Measurements from ENCODE around the gene RFC3.

Gene RFC3

DNA sequence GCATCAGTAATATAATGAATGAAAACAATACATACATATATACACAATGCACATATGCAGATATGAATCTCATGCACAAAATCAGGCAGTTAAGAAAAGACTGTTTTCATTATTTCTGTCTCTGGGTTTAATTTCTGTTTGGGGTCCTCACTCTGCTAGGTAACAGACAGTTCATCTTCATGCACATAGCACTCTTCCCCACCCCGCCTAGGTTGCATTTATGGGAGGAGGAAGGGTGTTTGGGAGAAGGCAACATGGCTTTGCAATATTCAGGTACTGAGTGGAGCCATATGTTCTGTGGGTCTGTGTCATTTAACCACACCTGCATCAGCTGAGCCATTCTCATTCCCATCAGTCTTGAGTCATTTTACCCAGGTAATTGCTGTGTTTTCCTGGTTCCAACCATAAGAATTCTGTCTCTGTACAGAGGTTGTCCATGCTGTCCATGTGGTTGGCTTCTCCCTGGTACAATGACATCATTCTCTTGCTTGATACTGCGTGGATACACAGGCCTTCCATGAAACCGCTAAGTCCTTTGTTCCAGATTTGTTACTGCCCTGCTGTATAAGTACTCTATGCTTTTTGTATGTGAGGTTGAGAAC lies 45.3 kb downstream of the RFC3 start:
- DNase-seq (ENCODE audit: extremely low read depth in 1 of 2, low read depth in 1 of 2): no peak

DNA sequence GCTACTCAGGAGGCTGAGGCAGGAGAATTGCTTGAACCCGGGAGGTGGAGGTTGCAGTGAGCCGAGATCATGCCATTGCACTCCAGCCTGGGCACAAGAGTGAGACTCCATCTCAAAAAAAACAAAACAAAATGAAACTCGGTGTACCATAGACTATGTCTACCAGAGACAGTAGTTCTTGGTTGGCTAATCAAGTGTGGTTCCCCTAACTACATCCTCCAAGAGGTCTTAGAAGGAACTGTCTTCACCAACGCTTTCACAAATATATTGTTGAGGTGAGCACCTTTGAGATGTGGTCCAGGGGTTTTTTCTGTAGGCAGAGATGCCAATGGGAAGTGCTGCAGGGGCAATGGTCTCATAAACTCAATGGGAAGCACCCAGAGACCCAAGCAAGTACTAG lies 48.0 kb downstream of the RFC3 start:
- DNase-seq (ENCODE audit: extremely low read depth in 1 of 2, low read depth in 1 of 2): no peak

- DNase-seq (ENCODE audit: extremely low read depth in 1 of 2, low read depth in 1 of 2): no peak
Observed at GRCh38 chr13:33867472-33867871, 49.5 kb downstream of the RFC3 start.

- no peak for DNase-seq (ENCODE audit: extremely low read depth in 1 of 2, low read depth in 1 of 2)
Observed at GRCh38 chr13:33868343-33868994, 50.5 kb downstream of the RFC3 start.

- DNase-seq (ENCODE audit: extremely low read depth in 1 of 2, low read depth in 1 of 2): no peak
Observed at GRCh38 chr13:33869005-33869404, 51.1 kb downstream of the RFC3 start.

GRCh38 chr13:33870046-33870668 lies 52.2 kb downstream of the RFC3 start:
- no peak for DNase-seq (ENCODE audit: extremely low read depth in 1 of 2, low read depth in 1 of 2)

- no peak for DNase-seq (ENCODE audit: extremely low read depth in 1 of 2, low read depth in 1 of 2)
Observed at GRCh38 chr13:33871207-33872004, 53.5 kb downstream of the RFC3 start.

DNA sequence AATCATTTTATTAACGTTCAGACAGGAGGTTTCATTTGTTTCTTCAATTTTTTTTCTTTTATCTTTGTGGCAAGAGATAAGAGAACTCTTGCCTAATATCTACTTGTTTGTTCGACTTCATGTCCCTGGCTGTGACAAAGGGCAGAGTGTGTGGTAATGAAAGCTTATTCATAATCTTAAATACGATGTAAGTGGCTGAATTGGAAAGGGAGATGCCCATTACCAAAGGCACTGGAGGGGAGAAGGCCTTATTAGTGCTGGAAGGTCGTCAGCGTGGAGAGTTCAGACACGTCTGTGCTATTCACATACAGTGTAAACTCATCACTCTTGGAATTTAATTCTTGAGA lies 54.0 kb downstream of the RFC3 start:
- DNase-seq (ENCODE audit: extremely low read depth in 1 of 2, low read depth in 1 of 2): no peak

DNA sequence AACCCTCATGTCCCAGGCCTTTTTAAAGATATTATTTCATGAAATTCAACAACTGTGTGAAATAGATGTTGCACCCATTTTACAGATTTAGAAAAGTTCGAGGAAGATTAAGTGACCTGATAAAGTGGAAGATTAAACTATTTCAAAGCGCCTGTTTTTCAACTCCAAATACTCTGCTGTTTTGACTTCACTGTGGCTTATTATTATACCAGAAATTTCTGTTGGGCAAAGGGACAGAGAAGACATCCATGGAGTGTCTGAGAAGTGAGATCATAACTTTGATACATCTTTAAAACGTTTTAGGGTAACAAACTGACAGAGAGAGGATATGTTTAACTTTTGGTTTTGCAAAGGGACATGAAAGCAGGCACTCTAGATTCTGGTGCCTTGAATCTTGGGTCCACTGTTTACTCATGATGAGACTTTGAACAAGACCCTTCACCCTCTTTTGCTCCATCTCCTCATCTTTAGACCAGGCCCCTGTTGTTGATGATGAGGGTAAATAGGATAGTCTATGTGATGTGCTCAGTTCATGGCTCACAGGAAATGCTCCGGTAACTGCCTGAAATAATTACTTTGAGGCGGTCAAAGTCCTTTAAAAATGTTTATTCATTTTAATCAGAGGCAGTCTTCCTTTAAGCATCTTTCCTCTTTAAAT lies 55.4 kb downstream of the RFC3 start:
- no peak for DNase-seq (ENCODE audit: extremely low read depth in 1 of 2, low read depth in 1 of 2)

DNA sequence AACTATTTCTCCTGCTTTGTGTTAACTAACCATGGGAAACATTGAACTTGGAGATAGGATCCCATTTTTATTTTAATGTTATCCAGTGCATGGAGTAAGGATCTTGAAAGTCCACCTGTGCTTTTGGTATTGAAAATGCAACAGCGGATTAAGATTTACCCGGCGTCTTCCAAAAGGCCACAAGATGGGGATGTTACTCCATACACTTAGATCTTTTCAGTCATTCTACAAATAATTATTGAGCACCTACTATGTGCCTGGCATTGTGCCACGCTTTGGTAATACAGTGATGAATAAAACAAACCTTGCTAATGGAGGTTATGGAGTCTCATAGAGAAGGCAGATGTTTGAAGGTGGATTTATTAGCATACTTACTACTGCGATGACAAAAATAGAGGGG lies 56.9 kb downstream of the RFC3 start:
- no peak for DNase-seq (ENCODE audit: extremely low read depth in 1 of 2, low read depth in 1 of 2)

DNA sequence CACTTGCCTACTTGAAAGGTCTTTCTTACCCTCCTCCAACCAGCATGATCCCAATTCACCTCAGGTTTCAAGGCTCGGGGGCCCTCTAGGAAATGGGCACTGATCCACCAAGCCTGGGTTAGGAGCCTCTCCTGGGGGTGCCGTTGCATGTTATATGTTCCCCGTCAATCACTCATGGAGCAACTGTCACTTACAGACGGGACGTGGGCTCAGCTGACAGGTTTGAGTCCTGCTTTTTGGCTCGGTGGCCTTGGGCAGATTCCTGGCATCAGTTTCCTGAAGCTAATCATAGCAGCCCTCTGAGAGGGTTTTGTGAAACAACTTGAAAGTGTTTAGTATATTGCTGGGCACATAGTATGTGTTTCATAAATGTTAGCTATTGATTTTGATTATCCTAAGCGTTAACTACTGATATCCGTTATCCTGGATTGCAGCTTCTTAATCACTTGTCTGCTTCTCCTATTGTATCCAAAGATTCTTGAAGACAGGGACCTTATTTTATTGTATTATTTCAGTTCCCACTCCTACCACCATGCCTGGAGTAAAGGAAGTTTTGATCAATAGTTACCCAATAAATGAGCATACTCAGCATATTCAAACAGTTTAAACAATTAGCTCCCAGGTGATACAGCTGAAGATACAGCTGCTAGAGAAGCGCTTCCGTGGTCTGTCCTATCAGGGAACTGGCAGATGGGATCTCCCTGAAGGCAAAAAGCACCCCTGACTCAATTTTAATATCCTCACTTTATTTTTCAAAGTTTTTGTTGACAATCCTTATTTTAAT lies 57.9 kb downstream of the RFC3 start:
- no peak for DNase-seq (ENCODE audit: extremely low read depth in 1 of 2, low read depth in 1 of 2)

GRCh38 chr13:33876716-33877394 lies 58.9 kb downstream of the RFC3 start:
- DNase-seq (ENCODE audit: extremely low read depth in 1 of 2, low read depth in 1 of 2): no peak

DNA sequence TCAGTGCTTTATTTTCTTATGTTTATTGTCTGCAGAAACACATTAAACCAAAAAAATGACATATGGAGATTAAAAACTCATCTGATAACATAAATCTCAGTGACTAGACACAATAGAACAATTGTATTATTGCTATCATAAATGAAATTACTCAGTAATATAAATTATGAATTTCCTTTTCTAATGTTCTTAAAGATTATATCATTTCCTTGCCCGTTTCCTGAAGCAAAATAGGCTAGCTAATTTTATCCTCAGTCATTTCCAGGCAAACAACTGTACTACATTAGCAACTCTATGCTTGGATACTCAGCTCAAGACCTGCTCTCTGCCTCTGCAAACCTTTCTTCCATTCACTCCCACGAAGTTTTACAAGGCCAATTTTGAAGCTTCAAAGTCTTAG lies 61.2 kb downstream of the RFC3 start:
- no peak for DNase-seq (ENCODE audit: extremely low read depth in 1 of 2, low read depth in 1 of 2)

DNA sequence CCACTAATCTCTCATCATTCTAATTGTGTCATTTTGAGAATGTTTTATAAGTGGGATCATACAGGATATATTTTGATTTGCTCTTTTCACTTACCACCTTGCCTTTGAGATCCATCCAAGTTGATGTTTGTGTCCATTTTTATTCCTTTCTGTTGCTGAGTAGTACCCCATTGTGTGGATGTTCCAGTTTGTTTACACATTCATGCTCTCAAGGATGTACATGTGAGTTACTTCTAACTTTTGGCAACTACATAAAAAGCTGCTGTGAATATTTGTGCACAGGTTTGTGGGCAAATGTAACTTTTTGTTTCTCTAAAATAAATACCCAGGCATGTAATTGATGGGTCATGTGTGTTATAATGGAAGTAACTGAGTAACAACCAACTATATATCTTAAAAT lies 64.9 kb downstream of the RFC3 start:
- no peak for DNase-seq (ENCODE audit: extremely low read depth in 1 of 2, low read depth in 1 of 2)

DNA sequence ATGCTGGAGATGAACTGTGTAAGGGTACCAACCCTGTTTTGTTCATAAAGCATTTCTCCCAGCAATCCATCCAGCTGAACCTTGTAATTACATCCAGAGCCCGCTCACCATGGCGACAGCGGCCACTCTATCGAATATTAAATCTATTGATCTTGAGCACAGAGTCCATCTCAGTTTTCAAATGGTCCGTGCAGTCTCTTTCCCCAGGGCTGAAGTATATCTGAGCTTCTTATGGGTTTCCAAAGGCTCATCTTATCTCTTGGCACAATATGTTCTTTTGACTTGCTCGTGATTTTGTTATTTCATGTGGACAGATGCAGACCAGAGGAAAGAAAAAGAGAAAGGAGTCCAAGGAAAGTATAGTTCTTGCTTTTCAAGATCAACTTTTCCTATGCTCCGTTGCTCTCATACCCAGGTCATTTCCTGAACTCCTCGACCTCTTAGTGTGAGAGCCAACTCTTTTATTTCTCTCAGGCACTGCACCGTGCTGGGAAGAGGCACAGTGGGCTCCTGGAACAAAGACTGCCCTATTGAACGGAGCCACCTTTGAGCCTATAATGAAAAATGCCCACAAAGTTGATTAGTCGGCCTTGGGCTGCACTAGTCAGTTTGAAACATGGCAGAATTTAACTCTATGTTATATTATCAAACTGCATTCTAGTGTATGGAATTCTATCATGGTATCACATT lies 66.7 kb downstream of the RFC3 start:
- DNase-seq (ENCODE audit: extremely low read depth in 1 of 2, low read depth in 1 of 2): no peak

All from stimulated activated CD8-positive, alpha-beta memory T cell treated with anti-CD3 and anti-CD28 coated beads, Interleukin-7, amount 100 ng/mL, for 48 hours (primary cell).